Central memory CD4-positive, alpha-beta T cell (primary cell): ENCODE data around the gene GSTA3.
"Not testable (repeated sequence)": the region's sequence is repeated elsewhere in the genome, so short reads cannot be mapped to it uniquely, and the experiment has no call there.

Source experiments
- DNase-seq: peaks from one replicate; pipeline ENCODE4 v3.0.0; 2022

The GSTA3 gene

GRCh38 chr6:52856137-52856536 is 53.4 kb downstream of the GSTA3 start:
- DNase-seq: not testable (repeated sequence)

GRCh38 chr6:52849137-52849536 is 60.4 kb downstream of the GSTA3 start:
- DNase-seq: no peak
